H9 (cell line): ENCODE results near the gene ASF1B. TPM values are rescaled to one million over a fixed set of nuclear protein-coding genes. Genes with fewer than 3 reads are reported as not detected.
A peak's percentile ranks its signal among the peaks of the same experiment; 100 is the strongest.

Source experiments
- DNase-seq: peaks from one replicate; pipeline ENCODE4 v3.0.0-alpha.2; 2017
- H2AFZ ChIP-seq: one replicate; pipeline ENCODE4 v1.6.1; 2013; ENCODE audit warnings: mild to moderate bottlenecking, low read length, control low read depth, moderate library complexity
- H2AK5ac ChIP-seq: 2 replicates; pipeline ENCODE4 v1.6.1; 2013; ENCODE audit warnings: low read length, control low read depth, mixed read lengths; ENCODE audit not compliant: insufficient read length
- H2BK120ac ChIP-seq: one replicate; pipeline ENCODE4 v1.6.1; 2013; ENCODE audit warnings: low read depth, mild to moderate bottlenecking, low read length, control low read depth, inconsistent platforms; ENCODE audit not compliant: poor library complexity, severe bottlenecking
- H2BK12ac ChIP-seq: 2 replicates; pipeline ENCODE4 v1.6.1; 2013; ENCODE audit warnings: low read length, control low read depth, mixed read lengths, low read depth; ENCODE audit not compliant: insufficient read length
- H2BK15ac ChIP-seq: 2 replicates; pipeline ENCODE4 v1.6.1; 2013; ENCODE audit warnings: low read depth, low read length, control low read depth
- H2BK20ac ChIP-seq: one replicate; pipeline ENCODE4 v1.6.1; 2013; ENCODE audit warnings: low read depth, mild to moderate bottlenecking, low read length, control low read depth, inconsistent platforms; ENCODE audit not compliant: poor library complexity, severe bottlenecking
- H2BK5ac ChIP-seq: 2 replicates; pipeline ENCODE4 v1.6.1; 2013; ENCODE audit warnings: low read length, control low read depth, mixed read lengths; ENCODE audit not compliant: insufficient read length
- H3K14ac ChIP-seq: 2 replicates; pipeline ENCODE4 v1.6.1; 2013; ENCODE audit warnings: low read length, control low read depth; ENCODE audit not compliant: insufficient read depth
- H3K18ac ChIP-seq: 2 replicates; pipeline ENCODE4 v1.6.1; 2013; ENCODE audit warnings: low read depth, mild to moderate bottlenecking, mixed read lengths, low read length, control low read depth; ENCODE audit not compliant: insufficient read length
- H3K23ac ChIP-seq: 2 replicates; pipeline ENCODE4 v1.6.1; 2013; ENCODE audit warnings: low read length, control low read depth, mixed read lengths, low read depth; ENCODE audit not compliant: insufficient read length
- H3K23me2 ChIP-seq: 2 replicates; pipeline ENCODE4 v1.6.1; 2013; ENCODE audit warnings: low read depth, mild to moderate bottlenecking, mixed read lengths, low read length, control low read depth; ENCODE audit not compliant: insufficient read length, poor library complexity, severe bottlenecking
- H3K27ac ChIP-seq: 2 replicates; pipeline ENCODE4 v1.5.1; 2013; ENCODE audit warnings: low read length, control low read depth, mixed read lengths, low read depth; ENCODE audit not compliant: insufficient read length
- H3K27me3 ChIP-seq: 2 replicates; pipeline ENCODE4 v1.6.1; 2013; ENCODE audit warnings: low read length, control low read depth, inconsistent platforms; ENCODE audit not compliant: insufficient read depth
- H3K4ac ChIP-seq: 2 replicates; pipeline ENCODE4 v1.6.1; 2013; ENCODE audit warnings: low read depth, mild to moderate bottlenecking, control low read depth, inconsistent platforms, low read length, moderate library complexity
- H3K4me1 ChIP-seq: 2 replicates; pipeline ENCODE4 v1.6.1; 2013; ENCODE audit warnings: low read length, control low read depth, inconsistent platforms; ENCODE audit not compliant: insufficient read depth
- H3K4me2 ChIP-seq: 2 replicates; pipeline ENCODE4 v1.6.1; 2013; ENCODE audit warnings: low read length, control low read depth, mixed read lengths; ENCODE audit not compliant: insufficient read length, insufficient read depth
- H3K56ac ChIP-seq: 2 replicates; pipeline ENCODE4 v1.6.1; 2013; ENCODE audit warnings: low read depth, mild to moderate bottlenecking, mixed read lengths, low read length, control low read depth; ENCODE audit not compliant: insufficient read length
- H3K79me1 ChIP-seq: 2 replicates; pipeline ENCODE4 v1.6.1; 2013; ENCODE audit warnings: low read depth, mild to moderate bottlenecking, moderate library complexity, low read length, control low read depth, inconsistent platforms; ENCODE audit not compliant: insufficient read depth, poor library complexity, severe bottlenecking
- H3K79me2 ChIP-seq: 2 replicates; pipeline ENCODE4 v1.6.1; 2013; ENCODE audit warnings: low read length, control low read depth, inconsistent platforms; ENCODE audit not compliant: insufficient read depth
- H3K9ac ChIP-seq: 2 replicates; pipeline ENCODE4 v1.6.1; 2013; ENCODE audit warnings: low read length, control low read depth, mixed read lengths; ENCODE audit not compliant: insufficient read length; ENCODE audit errors: extremely low read depth
- H3K9me3 ChIP-seq: one replicate; pipeline ENCODE4 v1.6.1; 2013; ENCODE audit warnings: low read depth, low read length, inconsistent platforms; ENCODE audit not compliant: control insufficient read depth
- H3T11ph ChIP-seq: one replicate; pipeline ENCODE4 v1.6.1; 2013; ENCODE audit warnings: mild to moderate bottlenecking, low read length, control low read depth, inconsistent platforms
- H4K20me1 ChIP-seq: one replicate; pipeline ENCODE4 v1.6.1; 2013; ENCODE audit not compliant: control insufficient read depth, insufficient read length, insufficient read depth
- H4K5ac ChIP-seq: 2 replicates; pipeline ENCODE4 v1.6.1; 2013; ENCODE audit warnings: low read depth, mild to moderate bottlenecking, mixed read lengths, low read length, control low read depth; ENCODE audit not compliant: insufficient read length
- H4K8ac ChIP-seq: replicated peaks from 2 replicates; pipeline ENCODE4 v1.6.1; 2013; ENCODE audit warnings: low read length, control low read depth, mixed read lengths, low read depth; ENCODE audit not compliant: insufficient read length
- H4K91ac ChIP-seq: 2 replicates; pipeline ENCODE4 v1.6.1; 2013; ENCODE audit warnings: low read depth, mild to moderate bottlenecking, moderate library complexity, mixed read lengths, low read length, control low read depth; ENCODE audit not compliant: insufficient read length
- H3K27ac Mint-ChIP-seq, 3 experiments: 2 replicates in 2 of 3; 3 replicates in 1 of 3; pipeline ENCODE4 v1.8.0; 2020 to 2021; ENCODE audit warnings: mixed read lengths in 3 of 3, mild to moderate bottlenecking in 1 of 3, moderate library complexity in 1 of 3
- H3K27me3 Mint-ChIP-seq: 2 replicates; pipeline ENCODE4 v1.8.0; 2021; ENCODE audit warnings: low read depth, mild to moderate bottlenecking, moderate library complexity, mixed read lengths
- H3K36me3 Mint-ChIP-seq, 3 experiments: 2 replicates in 2 of 3; 3 replicates in 1 of 3; pipeline ENCODE4 v1.8.0; 2020 to 2021; ENCODE audit warnings: low read depth in 3 of 3, mixed read lengths in 3 of 3; ENCODE audit not compliant: insufficient read depth in 1 of 3
- H3K4me1 Mint-ChIP-seq, 2 experiments: 2 replicates each; pipeline ENCODE4 v1.8.0; 2020; ENCODE audit warnings: mixed read lengths in 2 of 2
- H3K4me3 Mint-ChIP-seq, 2 experiments: 2 replicates in 1 of 2; 3 replicates in 1 of 2; pipeline ENCODE4 v1.8.0; 2020 to 2021; ENCODE audit warnings: mild to moderate bottlenecking in 2 of 2, mixed read lengths in 2 of 2, moderate library complexity in 1 of 2
- H3K9me3 Mint-ChIP-seq, 2 experiments: 2 replicates in 1 of 2; 3 replicates in 1 of 2; pipeline ENCODE4 v1.8.0; 2020; ENCODE audit warnings: mild to moderate bottlenecking in 2 of 2, mixed read lengths in 2 of 2, moderate library complexity in 1 of 2
- CTCF ChIP-seq: fragments of 200-600 bp; sonication (generic); conservative IDR thresholded peaks from 3 replicates; pipeline ENCODE4 v1.8.0; 2021; ENCODE audit warnings: antibody characterized with exemption, mild to moderate bottlenecking
- WGBS: extraction: QIAGEN DNeasy Blood & Tissue Kit; methylation state at CpG from one replicate; pipeline ENCODE4 v1.1.7; 2013; ENCODE audit warnings: missing lambda C conversion rate, low lambda C conversion rate, mixed read lengths; ENCODE audit not compliant: insufficient read length; ENCODE audit errors: extremely low coverage; 5-methylcytosine and 5-hydroxymethylcytosine counted together
- total RNA-seq: library from RNA; stranded (reverse); gene quantifications from 2 replicates; pipeline ENCODE4 v1.2.1, GENCODE V29; 2021

ASF1B gene
- total RNA-seq, 1 experiment from 2014 or later = 46.6 TPM

GRCh38 chr19:14073925-14074838, 62.2 kb downstream of the ASF1B start:
- no CpG with 5 or more reads among the region's 44 CpGs for WGBS
- Histone ChIP-seq H2BK5ac (no peak overlapping the region), H3K9me3 (no peaks in the 10 kb centered on the region), H4K5ac (no peak overlapping the region), H2BK15ac (no peak overlapping the region), H3K4me1 (no peaks in the 10 kb centered on the region), H2AK5ac (no peak overlapping the region), H3K4me2 (peak overlapping the region; percentile 61), H2BK20ac (no peak overlapping the region), H3K23ac (no peak overlapping the region), H3K18ac (no peak overlapping the region), H4K20me1 (no peaks in the 10 kb centered on the region), H3K79me2 (no peaks in the 10 kb centered on the region), H3K27me3 (peaks cover 14% of the 10 kb centered on the region; the same call in 1 of the 2 replicates), H4K8ac (no peak overlapping the region), H3K56ac (no peak overlapping the region), H3K9ac (no peak overlapping the region), H3T11ph (no peak overlapping the region), H3K79me1 (no peaks in the 10 kb centered on the region), H4K91ac (no peak overlapping the region), H2BK120ac (no peak overlapping the region), H3K27ac (no peak overlapping the region), H2BK12ac (no peak overlapping the region), H3K23me2 (peaks cover 21% of the 10 kb centered on the region), H3K14ac (no peak overlapping the region), H2AFZ (no peak overlapping the region), H3K4ac (no peak overlapping the region)
- Mint-ChIP-seq H3K27ac (no peak overlapping the region), H3K9me3 (no peaks in the 10 kb centered on the region; a peak in 1 of 5 replicates), H3K4me3 (peak overlapping the region; percentile 73 to 86), H3K4me1 (peaks cover 7 to 12% of the 10 kb centered on the region in 2 experiments; a peak in 3 of 4 replicates), H3K36me3 (no peaks in the 10 kb centered on the region), H3K27me3 (peaks cover 70% of the 10 kb centered on the region)
- DNase-seq = no peak
- TF ChIP-seq CTCF = no peak
